K562 (cell line): Measurements from ENCODE around the gene EEF1A2. TPM values are rescaled to one million over a fixed set of nuclear protein-coding genes. Genes with fewer than 3 reads are reported as not detected.

Experiments used
- ATAC-seq: fragments of 200-7000 bp; cut with Tn5 transposase; 3 replicates; pipeline ENCODE4 v1.9.1; 2020; ENCODE audit warnings: moderate library complexity
- BruUV-seq: library from RNA; stranded (reverse); fragments of 400-500 nt; replicated peaks from 2 replicates; lab custom pipeline; 2021; lab: Mats Ljungman, UMichigan
- CTCF ChIA-PET: fragments of 300-600 bp; formaldehyde crosslinking; extraction: SDS; loops from one replicate; lab custom pipeline; 2021; ENCODE audit warnings: low intra/inter-chr PET ratio; lab: Yijun Ruan, JAX
- POLR2A ChIA-PET: fragments of 300-600, 350-650 bp; sonication (Branson Sonifier 250); formaldehyde crosslinking; extraction: SDS; loops from one replicate; lab custom pipeline; 2021; ENCODE audit warnings: antibody characterized with exemption, inconsistent platforms; lab: Yijun Ruan, JAX
- DNase-seq, 4 experiments: peaks; one replicate each; pipeline versions ENCODE4 v3.0.0 to v3.0.0-alpha.2; 2011 to 2018; ENCODE audit warnings: low spot score in 3 of 4, mixed read lengths in 3 of 4; ENCODE audit errors: extremely low read depth in 1 of 4
- FAIRE-seq: peaks from 2 replicates; lab custom pipeline; 2011; peaks lifted over from hg19 to GRCh38; lab: Jason Lieb, UNC
- H2AFZ ChIP-seq: 2 replicates; pipeline ENCODE4 v1.6.0; 2011; ENCODE audit warnings: low read depth, low read length, control low read depth, inconsistent platforms
- H3K27ac ChIP-seq: fragments of 200-600 bp; 3 replicates; pipeline ENCODE4 v1.8.0; 2011; ENCODE audit warnings: low read depth, mild to moderate bottlenecking, control low read depth, inconsistent platforms, low read length, moderate library complexity, mixed read lengths; ENCODE audit errors: extremely low read depth
- H3K27me3 ChIP-seq, 2 experiments: fragments of 300-600 bp in 1 of 2; 2 replicates in 1 of 2; 3 replicates in 1 of 2; pipeline versions ENCODE4 v1.6.0 to v1.8.0; 2011; ENCODE audit warnings: inconsistent platforms in 2 of 2, low read length in 2 of 2, mild to moderate bottlenecking in 1 of 2, mixed read lengths in 1 of 2, moderate library complexity in 1 of 2; ENCODE audit not compliant: control insufficient read depth in 2 of 2, insufficient read depth in 2 of 2
- H3K36me3 ChIP-seq: fragments of 300-600 bp; 3 replicates; pipeline ENCODE4 v1.8.0; 2011; ENCODE audit warnings: mild to moderate bottlenecking, low read length, inconsistent platforms; ENCODE audit not compliant: control insufficient read depth, insufficient read depth
- H3K4me1 ChIP-seq, 2 experiments: fragments of 200-600 bp in 1 of 2; replicated peaks in 1 of 2; 2 replicates in 1 of 2; 3 replicates in 1 of 2; pipeline versions ENCODE4 v1.5.1 to v1.8.0; 2011; ENCODE audit warnings: inconsistent platforms in 2 of 2, low read length in 2 of 2, mild to moderate bottlenecking in 1 of 2, mixed read lengths in 1 of 2, moderate library complexity in 1 of 2; ENCODE audit not compliant: control insufficient read depth in 2 of 2, insufficient read depth in 2 of 2
- H3K4me2 ChIP-seq: 2 replicates; pipeline ENCODE4 v1.6.1; 2011; ENCODE audit warnings: low read length, control low read depth, inconsistent platforms, mixed read lengths; ENCODE audit not compliant: insufficient read depth
- H3K4me3 ChIP-seq: fragments of 200-600 bp; sonication (generic), shearing (Covaris generic); 2 replicates; pipeline ENCODE4 v1.5.1; 2016; ENCODE audit warnings: control low read depth, inconsistent platforms
- H3K79me2 ChIP-seq: fragments of 200-600 bp; 3 replicates; pipeline ENCODE4 v1.8.0; 2011; ENCODE audit warnings: low read length, inconsistent platforms; ENCODE audit not compliant: control insufficient read depth, insufficient read depth
- H3K9ac ChIP-seq, 2 experiments: 2 replicates each; pipeline versions ENCODE4 v1.6.0 to v1.6.1; 2011; ENCODE audit warnings: low read depth in 2 of 2, low read length in 2 of 2, control low read depth in 1 of 2, inconsistent platforms in 1 of 2, mild to moderate bottlenecking in 1 of 2, mixed read lengths in 1 of 2; ENCODE audit not compliant: insufficient read depth in 1 of 2
- H3K9me1 ChIP-seq: one replicate; pipeline ENCODE4 v1.6.0; 2011; ENCODE audit warnings: inconsistent platforms, mild to moderate bottlenecking, low read length, moderate library complexity; ENCODE audit not compliant: control insufficient read depth, insufficient read depth
- H3K9me3 ChIP-seq: replicated peaks from 2 replicates; pipeline ENCODE4 v1.5.1; 2011; ENCODE audit warnings: low read depth, low read length, inconsistent platforms; ENCODE audit not compliant: control insufficient read depth, insufficient read depth
- H4K20me1 ChIP-seq: replicated peaks from 2 replicates; pipeline ENCODE4 v1.6.1; 2011; ENCODE audit warnings: low read length, inconsistent platforms, mixed read lengths; ENCODE audit not compliant: control insufficient read depth, insufficient read depth
- BDP1 ChIP-seq: IDR thresholded peaks from 3 replicates; pipeline ENCODE4 v1.6.1; 2011; ENCODE audit not compliant: insufficient read length, insufficient read depth
- CTCF ChIP-seq, 3 experiments: IDR thresholded peaks in 2 of 3; conservative IDR thresholded peaks in 1 of 3; 2 replicates each; pipeline ENCODE4 v1.5.1; 2011 to 2012; ENCODE audit warnings: low read length in 3 of 3, mild to moderate bottlenecking in 3 of 3, control low read depth in 2 of 3, improper control_type of control experiment in 1 of 3, inconsistent platforms in 1 of 3, low read depth in 1 of 3, mixed read lengths in 1 of 3, moderate library complexity in 1 of 3; ENCODE audit not compliant: insufficient read depth in 2 of 3
- L3MBTL2 ChIP-seq: fragments of 450-650 bp; IDR thresholded peaks from 2 replicates; pipeline ENCODE4 v1.6.1; 2016; ENCODE audit warnings: mild to moderate bottlenecking, moderate library complexity
- SAFB ChIP-seq: fragments of 200-400 bp; formaldehyde crosslinking; IDR thresholded peaks from 2 replicates; pipeline ENCODE4 v1.6.1; 2017; ENCODE audit warnings: low read depth, low read length, borderline replicate concordance
- WGBS: fragments of 100-300 bp; shearing (Covaris generic); methylation state at CpG from one replicate; pipeline ENCODE4 v1.1.6; 2016; ENCODE audit warnings: low coverage, mixed read lengths; ENCODE audit not compliant: insufficient coverage; ENCODE audit errors: missing lambda C conversion rate; 5-methylcytosine and 5-hydroxymethylcytosine counted together
- in situ Hi-C: fragments of 300-500 bp; cut with MboI; formaldehyde crosslinking; loops from 4 replicates; pipeline ENCODE4 v1.15.0; 2018; ENCODE audit warnings: inconsistent platforms, mixed read lengths
- intact Hi-C: fragments of 100-400 bp; cut with micrococcal nuclease; formaldehyde crosslinking; loops from 2 replicates; pipeline ENCODE4 v1.14.2; 2022
- polyA plus RNA-seq, 8 experiments: library from polyadenylated mRNA; depleted of rRNA in 4 of 8; stranded (reverse) in 5 of 8; unstranded in 3 of 8; fragments of >200 nt; fragmentation: Nextera tagmentation in 2 of 8; fragmentation: Illumina TruSeq in 1 of 8; extraction: Ambion mirVana in 2 of 8; extraction: Trizol in 1 of 8; gene quantifications; 2 replicates each; pipeline versions ENCODE4 v1.2.1 to v1.2.3, GENCODE V29; 2011 to 2014; ENCODE audit warnings: inconsistent platforms in 1 of 8, missing spikeins in 1 of 8
- total RNA-seq, 7 experiments: library from RNA; depleted of rRNA in 6 of 7; stranded (reverse); fragments of >200 nt in 6 of 7; fragmentation: Illumina TruSeq in 2 of 7; extraction: Trizol in 2 of 7; gene quantifications; 2 replicates each; pipeline versions ENCODE4 v1.2.1 to v1.2.3, GENCODE V29; 2011 to 2021; ENCODE audit warnings: low replicate concordance in 1 of 7

Gene EEF1A2
- total and polyA plus RNA-seq, 9 of the 15 experiments (the other 6 are each of a cell fraction or from before 2014, with no cell fraction given) = 0.04 to 29.6 (median 11.5) TPM

GRCh38 chr20:63478346-63479302 lies 20.3 kb downstream of the EEF1A2 start:
- in situ Hi-C loops = no loop called here
- H3K79me2 ChIP-seq = no peaks in the 10 kb centered on the region
- DNase-seq = no peak
- CTCF ChIA-PET = no interaction called here
- 0 out of 2 replicates have a peak, but pooled peaks cover 20% of the 10 kb centered on the region for H4K20me1 ChIP-seq
- H3K9me1 ChIP-seq = no peaks in the 10 kb centered on the region
- TF ChIP-seq L3MBTL2 (no peak), SAFB (peak; percentile 49; the same call in 1 of the 2 replicates), CTCF (IDR thresholded peaks at IDR 0.05 in 2 of 3, conservative IDR thresholded peaks at IDR 0.05 in 1 of 3; ENCODE audit: insufficient read depth in 2 of 3, low read depth in 1 of 3, low read length in 3 of 3) (0 out of 6 replicates have a peak, but pooled peaks of 1 of the 3 experiments have one; percentile 4), BDP1 (no peak)
- TF ChIP-seq, all 486 proteins: peak for 2
- no TSS peak for BruUV-seq
- Histone ChIP-seq H3K27me3 (peaks cover 33 to 89% of the 10 kb centered on the region in 2 experiments; a peak in 4 of 5 replicates), H2AFZ (no peak overlapping the region), H3K4me1 (peaks cover 0 to 32% of the 10 kb centered on the region in 2 experiments; a peak in 2 of 5 replicates), H3K9ac (no peak overlapping the region), H3K27ac (no peak overlapping the region), H3K36me3 (no peaks in the 10 kb centered on the region), H3K4me3 (no peak overlapping the region), H3K9me3 (no peaks in the 10 kb centered on the region), H3K4me2 (no peak overlapping the region)
- 9% methylated on average over 34 of the region's 34 CpGs for WGBS
- ATAC-seq = no peak; the same call in 2 of the 3 replicates
- POLR2A ChIA-PET = interaction anchor here (1.4 kb wide), 1 partner anchor 17 kb away, joined by 3 read pairs; no protein-coding TSS in a partner anchor
- intact Hi-C loops = no loop called here
- FAIRE-seq = no peak
